ENCODE results near the gene SLC28A2. TPM values are rescaled to one million over a fixed set of nuclear protein-coding genes. Genes with fewer than 3 reads are reported as not detected.
A peak's percentile ranks its signal among the peaks of the same experiment; 100 is the strongest.

Gene SLC28A2
- not detected in 3 replicates for total RNA-seq

- TF ChIP-seq, protein P1, sequence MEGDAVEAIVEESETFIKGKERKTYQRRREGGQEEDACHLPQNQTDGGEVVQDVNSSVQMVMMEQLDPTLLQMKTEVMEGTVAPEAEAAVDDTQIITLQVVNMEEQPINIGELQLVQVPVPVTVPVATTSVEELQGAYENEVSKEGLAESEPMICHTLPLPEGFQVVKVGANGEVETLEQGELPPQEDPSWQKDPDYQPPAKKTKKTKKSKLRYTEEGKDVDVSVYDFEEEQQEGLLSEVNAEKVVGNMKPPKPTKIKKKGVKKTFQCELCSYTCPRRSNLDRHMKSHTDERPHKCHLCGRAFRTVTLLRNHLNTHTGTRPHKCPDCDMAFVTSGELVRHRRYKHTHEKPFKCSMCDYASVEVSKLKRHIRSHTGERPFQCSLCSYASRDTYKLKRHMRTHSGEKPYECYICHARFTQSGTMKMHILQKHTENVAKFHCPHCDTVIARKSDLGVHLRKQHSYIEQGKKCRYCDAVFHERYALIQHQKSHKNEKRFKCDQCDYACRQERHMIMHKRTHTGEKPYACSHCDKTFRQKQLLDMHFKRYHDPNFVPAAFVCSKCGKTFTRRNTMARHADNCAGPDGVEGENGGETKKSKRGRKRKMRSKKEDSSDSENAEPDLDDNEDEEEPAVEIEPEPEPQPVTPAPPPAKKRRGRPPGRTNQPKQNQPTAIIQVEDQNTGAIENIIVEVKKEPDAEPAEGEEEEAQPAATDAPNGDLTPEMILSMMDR (IDR thresholded peaks at IDR 0.05; ENCODE audit: unreplicated experiment): no peak
- no peak within 1 kb of the TSS for H3K4me3 Mint-ChIP-seq
- no peak for DNase-seq (ENCODE audit: low spot score in 2 of 2, unreplicated experiment in 2 of 2)
- H3K36me3 Mint-ChIP-seq: peaks cover 1% of the 10 kb centered on the region
- no peak within 1 kb of the TSS for H3K27ac Mint-ChIP-seq
- peaks cover 3% of the 10 kb centered on the region for H3K4me1 Mint-ChIP-seq
- H3K27me3 Mint-ChIP-seq (ENCODE audit: low read depth): no peaks in the 10 kb centered on the region
- H3K9me3 Mint-ChIP-seq: peaks cover 4% of the 10 kb centered on the region
Observed at GRCh38 chr15:45251888-45252287, at the start of gene SLC28A2. Gene SLC28A2, plus strand, starts transcription at chr15:45252234. Its CDS starts 982 bp downstream, at chr15:45253216.

DNA sequence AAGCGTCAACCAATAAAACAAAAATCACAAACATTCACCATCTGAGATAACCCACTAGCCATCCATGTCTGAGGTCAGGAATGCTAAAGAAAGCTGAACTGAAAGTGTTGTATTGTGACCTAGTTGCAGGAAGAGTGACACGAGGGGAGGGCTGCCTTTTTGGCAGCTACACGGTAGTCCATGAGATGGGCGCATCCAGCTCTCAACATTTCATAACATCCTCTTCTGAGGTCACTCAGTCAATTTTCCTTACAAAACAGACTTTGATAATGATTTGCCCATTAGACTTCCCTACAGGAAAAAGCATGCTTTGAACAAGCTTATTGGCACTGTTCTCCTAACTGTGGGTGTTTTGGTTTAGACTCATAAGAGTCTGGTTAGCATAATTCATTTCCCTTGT is 48.9 kb upstream of the SLC28A2 start:
- no peaks in the 10 kb centered on the region for H3K36me3 Mint-ChIP-seq
- TF ChIP-seq, protein P1 (IDR thresholded peaks at IDR 0.05; ENCODE audit: unreplicated experiment): no peak
- H3K9me3 Mint-ChIP-seq: no peaks in the 10 kb centered on the region
- no peak overlapping the region for H3K27ac Mint-ChIP-seq
- H3K27me3 Mint-ChIP-seq (ENCODE audit: low read depth): peaks cover 18% of the 10 kb centered on the region
- peaks cover 8% of the 10 kb centered on the region for H3K4me1 Mint-ChIP-seq
- DNase-seq (ENCODE audit: low spot score in 2 of 2, unreplicated experiment in 2 of 2): no peak
- H3K4me3 Mint-ChIP-seq: no peak overlapping the region

DNA sequence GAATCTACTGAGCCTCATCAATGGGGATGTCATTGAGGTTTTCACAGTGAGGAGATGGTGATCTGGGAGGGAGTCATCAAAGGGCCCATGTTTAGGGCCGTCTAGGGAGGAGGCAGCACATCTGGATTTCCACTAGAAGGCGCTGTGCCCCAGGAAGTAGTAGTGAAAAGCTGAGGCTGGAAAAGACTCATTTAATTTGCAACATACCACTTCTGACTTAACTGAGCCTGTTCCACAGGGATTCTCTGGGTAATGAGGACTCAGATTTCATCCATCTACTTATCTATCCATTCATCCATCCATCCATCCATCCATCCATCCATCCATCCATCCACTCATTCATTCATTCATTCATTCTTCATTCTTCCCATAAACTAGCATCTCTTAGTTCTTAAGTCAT is 46.8 kb upstream of the SLC28A2 start:
- no peaks in the 10 kb centered on the region for H3K36me3 Mint-ChIP-seq
- no peak overlapping the region for H3K4me3 Mint-ChIP-seq
- DNase-seq (ENCODE audit: low spot score in 2 of 2, unreplicated experiment in 2 of 2): peak in 1 of 2 experiments; percentile 58
- H3K27ac Mint-ChIP-seq: no peak overlapping the region
- H3K27me3 Mint-ChIP-seq (ENCODE audit: low read depth): peaks cover 17% of the 10 kb centered on the region
- TF ChIP-seq, protein P1 (IDR thresholded peaks at IDR 0.05; ENCODE audit: unreplicated experiment): peak; percentile 52
- no peaks in the 10 kb centered on the region for H3K9me3 Mint-ChIP-seq
- peaks cover 5% of the 10 kb centered on the region for H3K4me1 Mint-ChIP-seq

DNA sequence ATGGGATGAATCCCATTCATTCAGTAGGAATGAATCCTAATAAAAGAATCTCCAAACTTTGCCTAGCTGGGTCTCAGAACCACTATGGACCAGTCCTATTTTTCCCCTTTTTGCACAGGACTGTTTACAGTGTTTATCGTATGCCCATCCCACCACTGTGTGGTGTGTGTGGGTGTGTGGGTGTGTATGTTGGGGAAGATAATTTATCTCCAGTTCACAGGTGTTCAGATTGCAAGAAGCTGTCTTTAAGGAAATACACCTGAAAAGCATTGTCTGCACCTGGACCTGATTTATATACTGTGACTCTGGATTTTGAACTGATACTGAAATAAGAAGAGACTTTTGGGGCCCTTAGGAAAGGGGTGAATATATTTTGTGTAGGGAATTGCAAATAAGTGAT is 39.5 kb upstream of the SLC28A2 start:
- TF ChIP-seq, protein P1 (IDR thresholded peaks at IDR 0.05; ENCODE audit: unreplicated experiment): no peak
- no peaks in the 10 kb centered on the region for H3K9me3 Mint-ChIP-seq
- no peaks in the 10 kb centered on the region for H3K4me1 Mint-ChIP-seq
- no peaks in the 10 kb centered on the region for H3K36me3 Mint-ChIP-seq
- peaks cover 15% of the 10 kb centered on the region for H3K27me3 Mint-ChIP-seq (ENCODE audit: low read depth)
- H3K4me3 Mint-ChIP-seq: no peak overlapping the region
- no peak overlapping the region for H3K27ac Mint-ChIP-seq
- DNase-seq (ENCODE audit: low spot score in 2 of 2, unreplicated experiment in 2 of 2): no peak

DNA sequence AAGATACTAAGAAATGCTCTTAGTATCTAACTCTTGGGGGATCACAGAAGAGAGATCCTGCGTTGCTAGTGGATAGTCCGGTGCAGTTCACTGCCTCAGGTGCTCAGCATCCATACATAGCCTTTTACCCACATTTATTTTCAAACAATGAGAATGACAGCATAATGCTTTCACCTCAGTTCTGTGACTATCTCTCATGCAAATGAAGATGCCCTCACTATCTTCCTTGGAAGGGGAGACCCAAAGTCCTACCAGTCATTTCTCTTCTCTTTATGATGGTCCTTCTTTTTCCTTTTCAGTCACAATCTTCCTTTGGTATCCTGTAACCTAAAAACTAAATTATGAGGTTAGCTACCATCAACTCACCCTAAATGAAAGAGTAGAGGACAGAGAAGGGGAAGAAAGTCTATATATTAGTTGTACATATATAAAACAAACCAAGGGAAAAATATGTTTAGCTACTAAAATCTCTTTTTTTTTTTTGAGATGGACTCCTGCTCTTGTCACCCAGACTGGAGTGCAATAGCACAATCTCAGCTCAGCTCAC is 30.9 kb upstream of the SLC28A2 start:
- Mint-ChIP-seq H3K27ac (no peak overlapping the region), H3K4me1 (no peaks in the 10 kb centered on the region), H3K27me3 (ENCODE audit: low read depth) (peaks cover 51% of the 10 kb centered on the region), H3K4me3 (no peak overlapping the region), H3K9me3 (no peaks in the 10 kb centered on the region), H3K36me3 (no peaks in the 10 kb centered on the region)
- DNase-seq (ENCODE audit: low spot score in 2 of 2, unreplicated experiment in 2 of 2): no peak
- TF ChIP-seq, protein P1 (IDR thresholded peaks at IDR 0.05; ENCODE audit: unreplicated experiment): no peak

- peaks cover 55% of the 10 kb centered on the region for H3K27me3 Mint-ChIP-seq (ENCODE audit: low read depth)
- no peaks in the 10 kb centered on the region for H3K4me1 Mint-ChIP-seq
- no peak overlapping the region for H3K27ac Mint-ChIP-seq
- TF ChIP-seq, protein P1 (IDR thresholded peaks at IDR 0.05; ENCODE audit: unreplicated experiment): no peak
- no peaks in the 10 kb centered on the region for H3K9me3 Mint-ChIP-seq
- DNase-seq (ENCODE audit: low spot score in 2 of 2, unreplicated experiment in 2 of 2): no peak
- no peaks in the 10 kb centered on the region for H3K36me3 Mint-ChIP-seq
- no peak overlapping the region for H3K4me3 Mint-ChIP-seq
Observed at GRCh38 chr15:45221967-45222366, 30.1 kb upstream of the SLC28A2 start.
